Neural cell (in vitro differentiated cells): ENCODE measurements around the gene ATAD2B. TPM values are rescaled to one million over a fixed set of nuclear protein-coding genes. Genes with fewer than 3 reads are reported as not detected.

Experiments used
- H2AFZ ChIP-seq: fragments of 200-600, 300-800 bp; sonication (generic), shearing (Covaris generic); 2 replicates; pipeline ENCODE4 v1.6.0; 2014; ENCODE audit warnings: low read depth, mild to moderate bottlenecking, antibody characterized with exemption, low read length, moderate library complexity
- H3F3A ChIP-seq: fragments of 200-600 bp; shearing (Covaris generic); 2 replicates; pipeline ENCODE4 v1.6.1; 2016; ENCODE audit warnings: mild to moderate bottlenecking, moderate library complexity, mixed read lengths, antibody characterized with exemption, low read length; ENCODE audit not compliant: insufficient read depth, poor library complexity, severe bottlenecking
- H3K27ac ChIP-seq: fragments of 200-600, 300-800 bp; sonication (generic), shearing (Covaris generic); 2 replicates; pipeline ENCODE4 v1.5.1; 2014; ENCODE audit warnings: mild to moderate bottlenecking, low read length, moderate library complexity
- H3K27me3 ChIP-seq: fragments of 300-800, 200-600 bp; sonication (generic), shearing (Covaris generic); 2 replicates; pipeline ENCODE4 v1.6.0; 2014; ENCODE audit warnings: mild to moderate bottlenecking, low read depth, low read length, moderate library complexity; ENCODE audit not compliant: insufficient read depth
- H3K36me3 ChIP-seq: fragments of 300-800, 200-600 bp; sonication (generic), shearing (Covaris generic); 2 replicates; pipeline ENCODE4 v1.5.1; 2014; ENCODE audit warnings: mild to moderate bottlenecking, antibody characterized with exemption, low read length, moderate library complexity; ENCODE audit not compliant: insufficient read depth
- H3K4me2 ChIP-seq: fragments of 300-800, 200-600 bp; sonication (generic), shearing (Covaris generic); 2 replicates; pipeline ENCODE4 v1.6.0; 2014; ENCODE audit warnings: mild to moderate bottlenecking, low read length
- H3K4me3 ChIP-seq: fragments of 300-800, 200-600 bp; sonication (generic), shearing (Covaris generic); 2 replicates; pipeline ENCODE4 v1.5.1; 2014; ENCODE audit warnings: mild to moderate bottlenecking, low read length, moderate library complexity
- H3K79me2 ChIP-seq: fragments of 200-600 bp; shearing (Covaris generic); replicated peaks from 2 replicates; pipeline ENCODE4 v1.6.0; 2014; ENCODE audit warnings: mild to moderate bottlenecking, low read length, moderate library complexity; ENCODE audit not compliant: insufficient read depth
- H3K9ac ChIP-seq: fragments of 300-800, 200-600 bp; sonication (generic), shearing (Covaris generic); 2 replicates; pipeline ENCODE4 v1.6.1; 2016; ENCODE audit warnings: mild to moderate bottlenecking, low read length, mixed read lengths
- H3K9me2 ChIP-seq: fragments of 200-600 bp; shearing (Covaris generic); 2 replicates; pipeline ENCODE4 v1.6.1; 2016; ENCODE audit warnings: mild to moderate bottlenecking, low read length, mixed read lengths; ENCODE audit not compliant: insufficient read depth
- H3K9me3 ChIP-seq: fragments of 200-600, 300-800 bp; sonication (generic), shearing (Covaris generic); 2 replicates; pipeline ENCODE4 v1.6.1; 2016; ENCODE audit warnings: mild to moderate bottlenecking, mixed run types, low read length, moderate library complexity, mixed read lengths
- H4K20me1 ChIP-seq: fragments of 200-600 bp; shearing (Covaris generic); 2 replicates; pipeline ENCODE4 v1.6.1; 2016; ENCODE audit warnings: mild to moderate bottlenecking, mixed run types; ENCODE audit not compliant: insufficient read depth
- EP300 ChIP-seq: fragments of 450-650 bp; conservative IDR thresholded peaks from 2 replicates; pipeline ENCODE4 v1.6.1; 2014; ENCODE audit warnings: antibody characterized with exemption, mild to moderate bottlenecking, moderate library complexity; ENCODE audit not compliant: poor library complexity, severe bottlenecking
- EZH2 ChIP-seq: fragments of 200-600, 300-800 bp; shearing (Covaris generic), sonication (generic); IDR thresholded peaks from 2 replicates; pipeline ENCODE4 v1.6.1; 2014; ENCODE audit warnings: antibody characterized with exemption, low read length, borderline replicate concordance, mild to moderate bottlenecking; ENCODE audit not compliant: insufficient read depth, poor library complexity, severe bottlenecking
- MXI1 ChIP-seq: fragments of 450-650 bp; conservative IDR thresholded peaks from 2 replicates; pipeline ENCODE4 v1.6.1; 2014; ENCODE audit warnings: antibody characterized with exemption, mild to moderate bottlenecking; ENCODE audit not compliant: poor library complexity, severe bottlenecking
- POLR2AphosphoS5 ChIP-seq: IDR thresholded peaks from 2 replicates; pipeline ENCODE4 v1.6.1; 2012
- RAD21 ChIP-seq: fragments of 450-650 bp; conservative IDR thresholded peaks from 2 replicates; pipeline ENCODE4 v1.6.1; 2014; ENCODE audit warnings: antibody characterized with exemption, mild to moderate bottlenecking, moderate library complexity
- REST ChIP-seq: IDR thresholded peaks from 2 replicates; pipeline ENCODE4 v1.6.1; 2012; ENCODE audit warnings: borderline replicate concordance
- SMC3 ChIP-seq: fragments of 450-650 bp; conservative IDR thresholded peaks from 2 replicates; pipeline ENCODE4 v1.6.1; 2014; ENCODE audit warnings: antibody characterized with exemption, mild to moderate bottlenecking, moderate library complexity; ENCODE audit not compliant: poor library complexity
- TAF1 ChIP-seq: IDR thresholded peaks from 2 replicates; pipeline ENCODE4 v1.6.1; 2012; ENCODE audit warnings: low read depth
- polyA plus RNA-seq: library from polyadenylated mRNA; depleted of rRNA; stranded (reverse); fragments of >200 nt; gene quantifications from 2 replicates; pipeline ENCODE4 v1.2.3, GENCODE V29; 2014
- TF ChIP-seq, protein P1 (sequence below): fragments of 450-650 bp; IDR thresholded peaks from 2 replicates; pipeline ENCODE4 v1.5.1; 2014; ENCODE audit warnings: antibody characterized with exemption, mild to moderate bottlenecking, moderate library complexity; ENCODE audit not compliant: poor library complexity, severe bottlenecking

The ATAD2B gene
- polyA plus RNA-seq, 1 donor from 2014 or later = 37.6 TPM

DNA sequence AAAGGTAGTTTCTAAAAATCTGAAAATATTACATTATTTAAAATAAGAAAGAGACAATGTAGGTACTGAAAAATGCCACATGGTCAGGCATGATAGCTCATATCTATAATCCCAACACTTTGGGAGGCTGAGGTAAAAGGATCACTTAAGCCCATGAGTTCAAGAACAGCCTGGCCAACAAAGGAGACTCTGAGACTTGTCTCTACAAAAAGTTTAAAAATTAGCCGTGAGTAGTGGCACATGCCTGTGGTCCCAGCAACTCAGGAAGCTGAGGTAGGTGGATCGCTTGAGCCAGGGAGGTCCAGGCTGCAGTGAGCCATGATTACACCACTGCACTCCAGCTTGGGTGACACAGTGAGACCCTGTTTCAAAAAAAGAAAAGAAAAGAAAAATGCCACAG is 21.8 kb downstream of the ATAD2B start:
- Histone ChIP-seq H3K4me2 (no peak overlapping the region), H3K4me3 (no peak overlapping the region), H3K9me2 (no peaks in the 10 kb centered on the region), H2AFZ (no peak overlapping the region), H3K9me3 (no peaks in the 10 kb centered on the region), H3K79me2 (peaks cover 34% of the 10 kb centered on the region), H3K36me3 (no peaks in the 10 kb centered on the region), H3K27me3 (no peaks in the 10 kb centered on the region), H4K20me1 (no peaks in the 10 kb centered on the region), H3K9ac (no peak overlapping the region), H3F3A (no peaks in the 10 kb centered on the region), H3K27ac (no peak overlapping the region)
- TF ChIP-seq, protein P1, sequence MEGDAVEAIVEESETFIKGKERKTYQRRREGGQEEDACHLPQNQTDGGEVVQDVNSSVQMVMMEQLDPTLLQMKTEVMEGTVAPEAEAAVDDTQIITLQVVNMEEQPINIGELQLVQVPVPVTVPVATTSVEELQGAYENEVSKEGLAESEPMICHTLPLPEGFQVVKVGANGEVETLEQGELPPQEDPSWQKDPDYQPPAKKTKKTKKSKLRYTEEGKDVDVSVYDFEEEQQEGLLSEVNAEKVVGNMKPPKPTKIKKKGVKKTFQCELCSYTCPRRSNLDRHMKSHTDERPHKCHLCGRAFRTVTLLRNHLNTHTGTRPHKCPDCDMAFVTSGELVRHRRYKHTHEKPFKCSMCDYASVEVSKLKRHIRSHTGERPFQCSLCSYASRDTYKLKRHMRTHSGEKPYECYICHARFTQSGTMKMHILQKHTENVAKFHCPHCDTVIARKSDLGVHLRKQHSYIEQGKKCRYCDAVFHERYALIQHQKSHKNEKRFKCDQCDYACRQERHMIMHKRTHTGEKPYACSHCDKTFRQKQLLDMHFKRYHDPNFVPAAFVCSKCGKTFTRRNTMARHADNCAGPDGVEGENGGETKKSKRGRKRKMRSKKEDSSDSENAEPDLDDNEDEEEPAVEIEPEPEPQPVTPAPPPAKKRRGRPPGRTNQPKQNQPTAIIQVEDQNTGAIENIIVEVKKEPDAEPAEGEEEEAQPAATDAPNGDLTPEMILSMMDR = no peak
- TF ChIP-seq REST (no peak), EZH2 (no peak), SMC3 (no peak), MXI1 (no peak), RAD21 (no peak), EP300 (no peak), POLR2AphosphoS5 (no peak), TAF1 (no peak)

GRCh38 chr2:23904692-23905091 is 22.2 kb downstream of the ATAD2B start:
- H3K79me2 ChIP-seq = peaks cover 34% of the 10 kb centered on the region
- H3K9me2 ChIP-seq = no peaks in the 10 kb centered on the region
- no peaks in the 10 kb centered on the region for H3F3A ChIP-seq
- H3K9me3 ChIP-seq = no peaks in the 10 kb centered on the region
- H3K36me3 ChIP-seq = no peaks in the 10 kb centered on the region
- TF ChIP-seq EZH2 = no peak
- TF ChIP-seq POLR2AphosphoS5 = no peak
- no peak for TF ChIP-seq EP300
- TF ChIP-seq TAF1 = no peak
- TF ChIP-seq MXI1 = no peak
- TF ChIP-seq, protein P1 = no peak
- no peak for TF ChIP-seq REST
- TF ChIP-seq SMC3 = no peak
- no peak for TF ChIP-seq RAD21
- H4K20me1 ChIP-seq = no peaks in the 10 kb centered on the region
- no peak overlapping the region for H3K4me2 ChIP-seq
- no peak overlapping the region for H3K4me3 ChIP-seq
- no peak overlapping the region for H3K9ac ChIP-seq
- H2AFZ ChIP-seq = no peak overlapping the region
- no peak overlapping the region for H3K27ac ChIP-seq
- no peaks in the 10 kb centered on the region for H3K27me3 ChIP-seq
